ENCODE measurements around the gene CNTN5. TPM values are rescaled to one million over a fixed set of nuclear protein-coding genes. Genes with fewer than 3 reads are reported as not detected.

Gene CNTN5
- total RNA-seq, 1 experiment from 2014 or later, result not detected

GRCh38 chr11:99422581-99423427 is 402.1 kb downstream of the CNTN5 start:
- Histone ChIP-seq H3K18ac (ENCODE audit: insufficient read length, low read depth, low read length) (no peak overlapping the region), H4K91ac (ENCODE audit: insufficient read length, low read depth, low read length) (no peak overlapping the region), H2AK5ac (ENCODE audit: insufficient read length, low read length) (no peak overlapping the region), H4K8ac (replicated peaks; ENCODE audit: insufficient read length, low read depth, low read length) (no peak overlapping the region), H2BK5ac (ENCODE audit: insufficient read length, low read length) (no peak overlapping the region), H2BK120ac (ENCODE audit: low read depth, low read length, poor library complexity, severe bottlenecking) (no peak overlapping the region), H3K27me3 (ENCODE audit: insufficient read depth, low read length) (peaks cover 9% of the 10 kb centered on the region; the same call in 1 of the 2 replicates), H3T11ph (ENCODE audit: low read length) (no peak overlapping the region), H3K9me3 (ENCODE audit: control insufficient read depth, low read depth, low read length) (no peaks in the 10 kb centered on the region), H3K23me2 (ENCODE audit: insufficient read length, low read depth, low read length, poor library complexity, severe bottlenecking) (no peaks in the 10 kb centered on the region), H3K4me1 (ENCODE audit: insufficient read depth, low read length) (peaks cover 6% of the 10 kb centered on the region; the same call in 1 of the 2 replicates), H2BK15ac (ENCODE audit: low read depth, low read length) (no peak overlapping the region), H3K56ac (ENCODE audit: insufficient read length, low read depth, low read length) (no peak overlapping the region), H3K14ac (ENCODE audit: insufficient read depth, low read length) (no peak overlapping the region), H3K27ac (ENCODE audit: insufficient read length, low read depth, low read length) (peak overlapping the region; percentile 84), H4K5ac (ENCODE audit: insufficient read length, low read depth, low read length) (no peak overlapping the region), H2AFZ (ENCODE audit: low read length) (no peak overlapping the region), H3K79me2 (ENCODE audit: insufficient read depth, low read length) (no peaks in the 10 kb centered on the region), H4K20me1 (ENCODE audit: control insufficient read depth, insufficient read depth, insufficient read length) (no peaks in the 10 kb centered on the region), H3K79me1 (ENCODE audit: insufficient read depth, low read depth, low read length, poor library complexity, severe bottlenecking) (no peaks in the 10 kb centered on the region), H2BK12ac (ENCODE audit: insufficient read length, low read depth, low read length) (no peak overlapping the region), H2BK20ac (ENCODE audit: low read depth, low read length, poor library complexity, severe bottlenecking) (no peak overlapping the region), H3K23ac (ENCODE audit: insufficient read length, low read depth, low read length) (no peak overlapping the region), H3K4me2 (ENCODE audit: insufficient read depth, insufficient read length, low read length) (peak overlapping the region; percentile 45), H3K9ac (ENCODE audit: extremely low read depth, insufficient read length, low read length) (no peak overlapping the region), H3K4ac (ENCODE audit: low read depth, low read length) (no peak overlapping the region)
- Mint-ChIP-seq H3K27ac (peak overlapping the region; percentile 0 to 97 (median 84); a peak in 6 of 7 replicates), H3K36me3 (ENCODE audit: insufficient read depth in 1 of 3, low read depth in 3 of 3) (no peaks in the 10 kb centered on the region), H3K4me1 (peaks cover 81% of the 10 kb centered on the region in 2 experiments), H3K27me3 (ENCODE audit: low read depth) (peaks cover 16% of the 10 kb centered on the region), H3K9me3 (no peaks in the 10 kb centered on the region), H3K4me3 (peak overlapping the region; percentile 46 to 75)
- no peak for TF ChIP-seq CTCF (conservative IDR thresholded peaks at IDR 0.05)
- DNase-seq, result peak; percentile 32
- WGBS (ENCODE audit: extremely low coverage, insufficient read length, low lambda C conversion rate), result no CpG with 5 or more reads among the region's 7 CpGs
